HG02840 (cell line): ENCODE data around the gene MAPKBP1.

Experiments
- ATAC-seq: cut with Tn5 transposase; IDR thresholded peaks from one replicate; pipeline ENCODE4 v1.9.1; 2021; ENCODE audit warnings: mild to moderate bottlenecking, moderate library complexity, moderate number of reproducible peaks; ENCODE audit not compliant: unreplicated experiment, low FRiP score

Gene MAPKBP1

GRCh38 chr15:41804916-41805666 is 30.8 kb downstream of the MAPKBP1 start:
- ATAC-seq: no peak

DNA sequence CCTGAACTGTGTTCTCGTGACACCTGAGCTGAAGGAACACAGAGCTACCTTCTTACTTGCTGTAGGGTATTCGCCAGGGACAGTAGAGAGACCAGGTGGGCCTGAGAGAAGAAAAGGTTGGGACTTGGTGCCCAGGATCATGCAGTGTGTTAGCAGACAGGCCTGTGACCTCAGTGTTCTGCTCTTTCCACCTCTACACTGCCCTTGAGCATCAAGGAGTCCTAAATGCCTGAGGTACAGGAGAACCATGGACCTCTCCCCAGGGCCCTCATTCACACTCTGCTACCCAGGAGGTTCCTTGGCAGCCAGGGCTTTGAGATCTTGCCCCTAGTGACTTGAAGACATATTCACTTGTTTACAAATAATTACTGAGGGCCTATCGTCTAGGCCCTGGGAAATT is 31.4 kb downstream of the MAPKBP1 start:
- ATAC-seq: no peak

DNA sequence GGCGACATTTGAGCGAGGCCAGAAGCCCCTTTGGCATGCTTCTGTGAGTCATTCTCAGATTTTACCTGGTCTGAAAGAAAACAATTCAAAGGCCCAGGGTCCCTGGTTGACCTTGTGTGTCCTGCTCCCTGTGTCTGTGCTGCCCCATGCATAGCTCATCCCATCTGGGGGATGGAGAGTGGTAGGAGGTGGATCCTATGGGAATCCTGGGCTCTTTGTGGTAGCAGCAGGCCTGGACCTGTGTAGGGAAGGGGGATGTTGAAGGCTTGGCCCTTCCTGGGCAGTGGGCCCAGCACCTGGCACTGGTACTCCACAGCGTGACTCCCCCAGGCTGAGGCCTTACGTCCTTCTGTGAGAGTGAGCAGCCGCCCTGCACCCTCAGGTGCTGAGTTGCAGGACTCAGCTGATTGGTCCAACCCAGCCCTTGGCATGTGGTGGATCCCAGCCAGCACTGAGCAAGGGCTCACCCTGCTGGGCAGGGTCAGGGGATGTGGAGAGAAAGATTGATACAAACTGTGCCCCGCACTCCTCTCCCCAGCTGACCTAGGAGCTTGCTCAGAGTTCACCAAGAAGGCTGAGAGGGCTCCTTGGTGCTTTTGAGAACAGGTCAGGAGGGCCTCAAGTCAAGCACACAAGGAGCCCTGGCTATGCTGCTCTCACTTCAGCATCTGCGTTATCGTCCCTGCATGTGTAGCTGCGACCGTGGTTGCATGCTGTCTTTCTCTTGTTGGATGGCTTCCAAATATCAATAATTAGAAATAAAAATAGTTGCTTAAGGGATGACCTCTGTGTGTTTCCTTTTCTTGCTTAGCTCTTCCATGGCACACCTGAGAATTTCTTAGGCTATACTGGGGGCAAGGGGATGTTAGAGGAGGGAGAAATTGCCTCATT is 32.3 kb downstream of the MAPKBP1 start:
- ATAC-seq: no peak

GRCh38 chr15:41809121-41809520 is 34.8 kb downstream of the MAPKBP1 start:
- ATAC-seq: no peak

GRCh38 chr15:41809526-41810220 is 35.4 kb downstream of the MAPKBP1 start:
- ATAC-seq: no peak

- no peak for ATAC-seq
These were observed 36.6 kb downstream of the MAPKBP1 start for GRCh38 chr15:41810651-41811431.

GRCh38 chr15:41811432-41812195 is 37.3 kb downstream of the MAPKBP1 start:
- ATAC-seq: no peak

GRCh38 chr15:41812820-41813375 is 38.6 kb downstream of the MAPKBP1 start:
- ATAC-seq: no peak

DNA sequence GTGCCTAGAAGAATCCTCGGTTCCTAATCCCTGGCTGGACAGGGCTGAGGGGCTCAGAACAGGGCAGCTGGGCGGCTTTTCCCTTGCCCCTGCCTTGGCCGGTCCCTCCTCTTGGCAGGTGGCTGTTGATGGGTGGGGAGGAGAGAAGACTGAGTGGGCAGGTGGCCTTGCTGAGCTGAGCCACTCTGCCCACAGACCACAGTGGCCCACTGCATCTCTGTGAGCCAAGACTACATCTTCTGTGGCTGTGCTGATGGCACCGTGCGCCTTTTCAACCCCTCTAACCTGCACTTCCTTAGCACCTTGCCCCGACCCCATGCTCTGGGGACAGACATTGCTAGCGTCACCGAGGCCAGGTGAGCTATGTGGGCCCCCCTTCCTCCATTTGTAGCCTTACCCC is 39.1 kb downstream of the MAPKBP1 start:
- ATAC-seq: no peak

DNA sequence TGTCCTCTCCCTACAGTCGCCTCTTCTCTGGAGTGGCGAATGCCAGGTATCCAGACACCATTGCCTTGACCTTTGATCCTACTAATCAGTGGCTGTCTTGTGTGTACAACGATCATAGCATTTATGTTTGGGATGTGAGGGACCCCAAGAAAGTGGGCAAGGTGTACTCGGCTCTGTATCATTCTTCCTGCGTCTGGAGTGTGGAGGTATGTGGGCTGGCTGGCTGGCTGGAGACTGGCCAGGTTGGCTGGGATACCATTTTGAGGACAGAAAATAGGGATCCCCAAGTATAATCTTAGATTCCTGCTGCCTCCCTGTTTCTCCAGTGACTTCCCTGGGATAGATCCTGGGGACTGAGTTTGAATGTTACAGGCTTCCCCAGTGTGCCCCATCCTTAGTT is 40.2 kb downstream of the MAPKBP1 start:
- ATAC-seq: no peak

DNA sequence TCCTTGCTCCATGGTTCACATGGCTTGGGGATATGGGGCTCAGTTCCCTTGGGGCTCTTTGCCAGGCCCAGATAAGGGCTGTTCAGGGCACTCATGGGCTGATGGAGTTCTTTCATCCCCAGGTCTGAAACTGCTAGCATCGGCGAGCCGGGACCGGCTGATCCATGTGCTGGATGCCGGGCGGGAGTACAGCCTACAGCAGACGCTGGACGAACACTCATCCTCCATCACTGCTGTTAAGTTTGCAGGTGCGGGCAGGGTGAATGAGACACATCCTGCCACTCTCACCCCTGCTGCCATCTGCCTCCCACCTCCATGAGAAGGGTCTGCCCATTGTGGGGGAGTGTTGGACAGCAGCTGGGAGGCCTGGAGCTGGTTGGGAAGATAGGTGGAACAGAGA is 42.5 kb downstream of the MAPKBP1 start:
- no peak for ATAC-seq

GRCh38 chr15:41817327-41817726 is 43.0 kb downstream of the MAPKBP1 start:
- no peak for ATAC-seq

GRCh38 chr15:41817781-41818180 is 43.5 kb downstream of the MAPKBP1 start:
- no peak for ATAC-seq

DNA sequence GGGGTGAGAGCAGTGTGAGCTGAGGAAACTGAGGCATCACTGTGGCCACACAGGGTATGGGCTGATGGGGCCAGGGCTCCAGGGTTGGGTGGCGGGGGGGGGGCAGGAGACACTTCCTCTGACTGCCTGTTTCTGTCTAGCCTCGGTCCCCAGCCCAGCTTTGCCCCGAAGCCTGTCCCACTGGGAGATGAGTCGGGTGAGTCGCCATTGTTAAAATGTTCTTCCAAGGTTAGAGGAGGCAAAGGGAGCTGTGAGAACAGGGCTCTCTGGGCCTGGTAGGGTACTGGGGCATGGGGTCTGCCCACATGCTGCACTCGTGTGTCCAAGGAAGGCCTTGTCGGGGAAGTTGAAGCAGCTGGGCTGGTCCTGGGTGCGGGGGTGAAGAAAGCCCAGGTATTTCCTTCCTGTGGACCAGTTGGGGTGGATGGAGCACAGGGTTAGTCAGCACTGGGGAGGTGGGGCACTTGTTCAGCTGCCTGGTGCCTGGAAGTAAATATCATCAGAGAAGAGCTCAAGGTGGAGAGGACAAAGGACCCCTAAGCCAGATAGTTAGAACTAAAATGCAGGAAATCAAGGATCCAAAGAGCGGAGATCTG is 45.3 kb downstream of the MAPKBP1 start:
- ATAC-seq: no peak

DNA sequence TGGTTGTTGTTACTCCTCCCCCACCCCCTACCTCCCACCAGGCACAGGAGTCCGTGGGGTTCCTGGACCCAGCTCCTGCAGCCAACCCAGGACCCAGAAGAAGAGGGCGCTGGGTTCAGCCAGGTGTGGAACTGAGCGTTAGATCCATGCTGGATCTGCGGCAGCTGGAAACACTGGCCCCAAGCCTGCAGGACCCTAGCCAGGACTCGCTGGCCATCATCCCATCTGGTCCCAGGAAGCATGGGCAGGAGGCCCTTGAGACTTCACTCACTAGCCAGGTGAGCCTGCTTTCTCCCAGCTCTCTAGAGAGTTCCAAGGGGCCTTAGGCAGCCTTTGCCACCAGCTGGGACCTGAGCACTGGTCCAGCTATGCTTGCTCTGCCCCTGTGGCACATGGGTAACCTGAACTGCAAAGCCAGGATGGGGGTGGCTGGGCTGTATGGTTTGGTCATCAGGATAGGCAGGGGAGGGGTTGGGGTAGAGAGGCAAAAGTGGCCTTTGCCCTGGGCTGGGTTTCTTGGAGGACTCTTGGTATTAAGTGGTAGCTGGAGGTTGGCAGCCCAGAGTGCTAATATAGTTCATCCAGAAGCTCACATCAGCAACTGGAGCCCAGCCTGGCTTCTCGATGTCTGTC is 46.6 kb downstream of the MAPKBP1 start:
- ATAC-seq: no peak

DNA sequence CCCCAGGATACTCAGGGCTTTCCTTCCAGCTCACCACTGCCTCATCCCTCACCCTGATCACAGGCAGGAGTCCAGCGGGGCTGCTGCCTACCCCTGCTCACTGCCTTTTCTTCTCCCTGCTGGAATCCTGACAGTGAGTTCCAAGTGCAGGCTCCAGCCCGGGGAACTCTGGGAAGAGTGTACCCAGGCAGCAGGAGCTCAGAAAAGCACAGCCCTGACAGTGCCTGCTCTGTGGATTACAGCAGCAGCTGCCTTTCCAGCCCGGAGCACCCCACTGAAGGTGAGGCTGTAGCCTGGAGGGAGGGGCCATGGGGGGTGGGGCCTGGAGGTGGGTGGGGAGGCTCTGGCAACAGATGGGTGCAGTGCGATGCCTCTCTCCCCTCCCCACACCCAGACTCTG is 47.5 kb downstream of the MAPKBP1 start:
- no peak for ATAC-seq

DNA sequence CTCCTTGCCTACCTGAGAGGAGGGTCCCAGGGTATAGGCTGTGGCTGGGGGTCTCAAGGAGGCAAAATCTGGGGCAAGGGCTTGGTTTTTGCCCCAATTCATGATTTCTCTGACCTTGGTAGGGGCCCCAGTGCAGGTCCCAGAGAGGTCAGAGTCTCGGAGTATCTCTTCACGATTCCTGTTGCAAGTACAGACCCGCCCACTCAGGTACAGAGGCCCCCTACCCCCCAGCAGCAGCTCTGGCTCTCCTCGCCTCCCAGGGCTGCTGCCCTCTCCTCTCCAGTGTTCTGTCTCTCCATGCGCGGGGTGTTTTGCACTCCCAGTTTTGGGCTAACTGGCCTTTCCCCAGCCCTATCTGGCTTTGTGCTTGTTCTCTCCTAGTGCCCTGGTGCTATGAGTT is 48.2 kb downstream of the MAPKBP1 start:
- no peak for ATAC-seq

GRCh38 chr15:41822957-41823356 is 48.7 kb downstream of the MAPKBP1 start:
- no peak for ATAC-seq
